ENCODE measurements around the gene NRXN3. TPM values are rescaled to one million over a fixed set of nuclear protein-coding genes. Genes with fewer than 3 reads are reported as not detected.

NRXN3 gene
- total and polyA plus RNA-seq, 2 of the 13 experiments (the other 11 are each of a cell fraction or from before 2014, with no cell fraction given) = 0.03 TPM; not detected in 1

- BruUV-seq (replicated peaks) = no TSS peak
- POLR2A ChIA-PET = no interaction called here
- DNase-seq (ENCODE audit: low spot score) (no peak), ATAC-seq (no peak), FAIRE-seq (no peak)
- peaks cover 90% of the 10 kb centered on the region for H3K9me3 ChIP-seq (ENCODE audit: low read length)
- CTCF ChIA-PET (ENCODE audit: low intra/inter-chr PET ratio, low total read pairs) = no interaction called here
- intact Hi-C loops (cut with micrococcal nuclease; ENCODE audit: unreplicated experiment) (no loop called here), in situ Hi-C loops (cut with HindIII; ENCODE audit: extremely low pct_ligation_motif_present, low pct_unique_long_range_greater_than_20kb) (no loop called here)
- H2AFZ ChIP-seq (ENCODE audit: low read length) = no peak overlapping the region
- H3K27ac ChIP-seq (ENCODE audit: extremely low read length, insufficient read depth, low read length) = no peak overlapping the region
- H3K36me3 ChIP-seq (replicated peaks in 1 of 2; ENCODE audit: control insufficient read depth in 1 of 2, insufficient read depth in 2 of 2, low read length in 2 of 2) = no peaks in the 10 kb centered on the region
- TF ChIP-seq, protein P1, sequence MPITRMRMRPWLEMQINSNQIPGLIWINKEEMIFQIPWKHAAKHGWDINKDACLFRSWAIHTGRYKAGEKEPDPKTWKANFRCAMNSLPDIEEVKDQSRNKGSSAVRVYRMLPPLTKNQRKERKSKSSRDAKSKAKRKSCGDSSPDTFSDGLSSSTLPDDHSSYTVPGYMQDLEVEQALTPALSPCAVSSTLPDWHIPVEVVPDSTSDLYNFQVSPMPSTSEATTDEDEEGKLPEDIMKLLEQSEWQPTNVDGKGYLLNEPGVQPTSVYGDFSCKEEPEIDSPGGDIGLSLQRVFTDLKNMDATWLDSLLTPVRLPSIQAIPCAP (CRISPR knock-in tag; IDR thresholded peaks at IDR 0.05; ENCODE audit: low read depth) = no peak
- TF ChIP-seq, protein P2, sequence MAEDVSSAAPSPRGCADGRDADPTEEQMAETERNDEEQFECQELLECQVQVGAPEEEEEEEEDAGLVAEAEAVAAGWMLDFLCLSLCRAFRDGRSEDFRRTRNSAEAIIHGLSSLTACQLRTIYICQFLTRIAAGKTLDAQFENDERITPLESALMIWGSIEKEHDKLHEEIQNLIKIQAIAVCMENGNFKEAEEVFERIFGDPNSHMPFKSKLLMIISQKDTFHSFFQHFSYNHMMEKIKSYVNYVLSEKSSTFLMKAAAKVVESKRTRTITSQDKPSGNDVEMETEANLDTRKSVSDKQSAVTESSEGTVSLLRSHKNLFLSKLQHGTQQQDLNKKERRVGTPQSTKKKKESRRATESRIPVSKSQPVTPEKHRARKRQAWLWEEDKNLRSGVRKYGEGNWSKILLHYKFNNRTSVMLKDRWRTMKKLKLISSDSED (CRISPR knock-in tag; IDR thresholded peaks at IDR 0.05) = no peak
- TF ChIP-seq, protein P3, sequence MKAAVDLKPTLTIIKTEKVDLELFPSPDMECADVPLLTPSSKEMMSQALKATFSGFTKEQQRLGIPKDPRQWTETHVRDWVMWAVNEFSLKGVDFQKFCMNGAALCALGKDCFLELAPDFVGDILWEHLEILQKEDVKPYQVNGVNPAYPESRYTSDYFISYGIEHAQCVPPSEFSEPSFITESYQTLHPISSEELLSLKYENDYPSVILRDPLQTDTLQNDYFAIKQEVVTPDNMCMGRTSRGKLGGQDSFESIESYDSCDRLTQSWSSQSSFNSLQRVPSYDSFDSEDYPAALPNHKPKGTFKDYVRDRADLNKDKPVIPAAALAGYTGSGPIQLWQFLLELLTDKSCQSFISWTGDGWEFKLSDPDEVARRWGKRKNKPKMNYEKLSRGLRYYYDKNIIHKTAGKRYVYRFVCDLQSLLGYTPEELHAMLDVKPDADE (CRISPR knock-in tag; IDR thresholded peaks at IDR 0.05) = no peak
- TF ChIP-seq TEAD3 (CRISPR knock-in tag; optimal IDR thresholded peaks at IDR 0.05; ENCODE audit: borderline replicate concordance) (no peak), TBL1XR1 (IDR thresholded peaks at IDR 0.05; ENCODE audit: borderline replicate concordance, low read length, partially characterized antibody) (no peak), ZBTB39 (CRISPR knock-in tag; IDR thresholded peaks at IDR 0.05) (no peak), TIGD3 (CRISPR knock-in tag; IDR thresholded peaks at IDR 0.05; ENCODE audit: borderline replicate concordance) (no peak), KDM5A (IDR thresholded peaks at IDR 0.05; ENCODE audit: borderline replicate concordance, low read length) (no peak), PAX8 (CRISPR knock-in tag; IDR thresholded peaks at IDR 0.05; ENCODE audit: borderline replicate concordance) (no peak)
- H4K20me1 ChIP-seq (ENCODE audit: insufficient read depth, low read length) = no peaks in the 10 kb centered on the region
- no peaks in the 10 kb centered on the region for H3K27me3 ChIP-seq (ENCODE audit: control insufficient read depth in 1 of 2, insufficient read depth in 2 of 2, low read length in 2 of 2)
- no peak overlapping the region for H3K4me2 ChIP-seq (ENCODE audit: low read depth, low read length)
- no peaks in the 10 kb centered on the region for H3K79me2 ChIP-seq (ENCODE audit: insufficient read depth, low read length)
- no peak overlapping the region for H3K9ac ChIP-seq (ENCODE audit: insufficient read depth, low read depth, low read length)
- 30% methylated on average over 3 of the region's 4 CpGs for WGBS (ENCODE audit: low lambda C conversion rate)
- no peaks in the 10 kb centered on the region for H3K4me1 ChIP-seq (ENCODE audit: insufficient read depth, low read length)
- H3K4me3 ChIP-seq (replicated peaks in 1 of 3; ENCODE audit: insufficient read depth in 1 of 3, low read depth in 2 of 3, low read length in 3 of 3) = no peak overlapping the region
Measured at GRCh38 chr14:79496701-79497100, 1326.5 kb downstream of the NRXN3 start.

All from HepG2 (cell line).